Measurements from ENCODE around the gene NEK4. TPM values are rescaled to one million over a fixed set of nuclear protein-coding genes. Genes with fewer than 3 reads are reported as not detected.

The NEK4 gene
- total RNA-seq (2021; ENCODE audit: unreplicated experiment) (36.2 TPM), Bru-seq, nascent RNA (percentile 66 among the genes with signal in this experiment), BruChase-seq, experiment 1, labeled RNA remaining after a 6-hour chase (percentile 84 among the genes with signal in this experiment), BruChase-seq, experiment 2, labeled RNA remaining after a 2-hour chase (percentile 74 among the genes with signal in this experiment)
- polyA plus RNA-seq (2012): 14.6 and 16.4 TPM in 2 replicates
- long read RNA-seq, full-length matches to known transcripts: 22 of 48 reads
- long read RNA-seq, partial matches to known transcripts: 7 of 48 reads
- long read RNA-seq, other reads (novel, unspliced or antisense): 19 of 48 reads

DNA sequence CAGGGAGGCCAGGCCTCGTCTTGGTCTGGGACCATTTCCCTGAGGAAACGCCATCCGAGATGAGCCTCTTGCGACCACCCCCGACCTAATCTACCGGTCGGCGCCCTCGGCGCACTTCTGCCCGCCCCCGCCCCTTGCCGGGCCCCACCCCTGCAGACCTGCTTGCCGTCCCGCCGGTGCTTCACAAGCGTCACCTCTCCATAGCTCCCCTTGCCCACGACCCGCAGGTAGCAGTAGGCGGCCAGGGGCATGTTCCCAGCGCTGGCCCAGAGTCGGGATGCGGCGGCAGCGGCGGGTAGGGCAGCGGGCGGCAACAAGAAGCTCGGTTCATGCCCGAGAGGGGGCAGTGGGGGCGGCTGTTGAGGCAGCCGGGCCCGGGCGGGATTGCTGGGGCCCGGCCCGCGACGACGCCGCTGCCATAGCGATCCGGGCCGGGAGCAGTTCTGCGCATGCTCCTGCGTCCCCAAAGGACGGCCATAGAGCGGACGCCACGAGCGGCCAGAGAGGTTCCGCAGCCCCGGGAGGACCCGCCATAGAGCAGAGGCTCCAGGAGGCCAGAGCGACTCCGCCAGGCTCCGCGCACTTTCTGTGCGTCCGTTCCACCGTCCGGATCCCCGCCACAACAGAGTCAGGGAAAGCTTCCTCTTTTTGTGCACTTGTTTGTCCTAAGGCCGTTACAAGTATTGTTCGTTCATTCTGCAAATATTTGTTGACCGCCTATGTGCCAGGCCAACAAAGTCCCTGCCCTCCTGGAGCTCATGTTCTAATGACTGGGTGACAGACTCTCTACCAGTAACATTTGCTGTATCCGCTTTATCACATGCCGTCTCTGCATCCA lies at the start of gene NEK4:
TSS of gene NEK4 (minus strand) at position 445 of the 838 bp plus-strand sequence. CDS start at position 251, 194 bp downstream.
- DNase-seq (ENCODE audit: low read depth, low spot score) (peak; percentile 74), ATAC-seq (peak; percentile 98)
- peak within 1 kb of the TSS; percentile 81 for H3K4me2 ChIP-seq (ENCODE audit: low read length)
- H3K27me3 ChIP-seq (ENCODE audit: insufficient read depth, low read length): no peaks in the 10 kb centered on the region
- CTCF ChIA-PET: no interaction called here
- H3K4me1 ChIP-seq (ENCODE audit: control insufficient read depth in 1 of 2, insufficient read depth in 2 of 2, low read length in 2 of 2): peaks cover 4 to 19% of the 10 kb centered on the region in 2 experiments; a peak in 3 of 4 replicates
- H3K4me3 ChIP-seq (replicated peaks in 1 of 2; ENCODE audit: low read depth in 1 of 2, low read length in 2 of 2): peak within 1 kb of the TSS; percentile 69 to 78
- peaks cover 4 to 17% of the 10 kb centered on the region in 2 experiments; a peak in 2 of 4 replicates for H3K36me3 ChIP-seq (ENCODE audit: control insufficient read depth in 1 of 2, insufficient read depth in 2 of 2, low read length in 2 of 2)
- BruUV-seq (replicated peaks): no TSS peak
- H3K79me2 ChIP-seq (ENCODE audit: insufficient read depth, low read length): peaks cover 21% of the 10 kb centered on the region
- H3K9ac ChIP-seq (ENCODE audit: low read length): peak within 1 kb of the TSS; percentile 77
- intact Hi-C loops (cut with micrococcal nuclease): no loop called here
- POLR2A ChIA-PET: no interaction called here
- RAD21 ChIA-PET (ENCODE audit: low non-redundant PET in 1 of 2, low total read pairs in 2 of 2, uncharacterized antibody in 2 of 2, unreplicated experiment in 2 of 2): no interaction called here
- no peaks in the 10 kb centered on the region for H4K20me1 ChIP-seq (ENCODE audit: insufficient read depth)
- no peaks in the 10 kb centered on the region for H3K9me2 ChIP-seq (ENCODE audit: insufficient read depth)
- peak within 1 kb of the TSS; percentile 94 for H2AFZ ChIP-seq (ENCODE audit: low read depth, low read length, poor library complexity, severe bottlenecking)
- H3K27ac ChIP-seq (ENCODE audit: low read depth, low read length): peak within 1 kb of the TSS; percentile 37
- H3K9me3 ChIP-seq (ENCODE audit: control insufficient read depth in 1 of 2, insufficient read depth in 1 of 2, low read depth in 1 of 2, low read length in 2 of 2): no peaks in the 10 kb centered on the region
- TF ChIP-seq ZFX (IDR thresholded peaks at IDR 0.05): peak; percentile 88
- peak; percentile 90 for TF ChIP-seq SIN3A (IDR thresholded peaks at IDR 0.05; ENCODE audit: low read depth)
- TF ChIP-seq JUND (IDR thresholded peaks at IDR 0.05): no peak
- no peak; the same call in 1 of the 2 replicates for TF ChIP-seq ELF1 (IDR thresholded peaks at IDR 0.05; ENCODE audit: borderline replicate concordance, low read depth)
- no peak for TF ChIP-seq EZH2 (IDR thresholded peaks at IDR 0.05)
- TF ChIP-seq EGR1 (IDR thresholded peaks at IDR 0.05; ENCODE audit: low read depth): no peak; the same call in 1 of the 2 replicates
- TF ChIP-seq EZH2phosphoT487 (IDR thresholded peaks at IDR 0.05; ENCODE audit: borderline replicate concordance): no peak
- TF ChIP-seq, protein P1, sequence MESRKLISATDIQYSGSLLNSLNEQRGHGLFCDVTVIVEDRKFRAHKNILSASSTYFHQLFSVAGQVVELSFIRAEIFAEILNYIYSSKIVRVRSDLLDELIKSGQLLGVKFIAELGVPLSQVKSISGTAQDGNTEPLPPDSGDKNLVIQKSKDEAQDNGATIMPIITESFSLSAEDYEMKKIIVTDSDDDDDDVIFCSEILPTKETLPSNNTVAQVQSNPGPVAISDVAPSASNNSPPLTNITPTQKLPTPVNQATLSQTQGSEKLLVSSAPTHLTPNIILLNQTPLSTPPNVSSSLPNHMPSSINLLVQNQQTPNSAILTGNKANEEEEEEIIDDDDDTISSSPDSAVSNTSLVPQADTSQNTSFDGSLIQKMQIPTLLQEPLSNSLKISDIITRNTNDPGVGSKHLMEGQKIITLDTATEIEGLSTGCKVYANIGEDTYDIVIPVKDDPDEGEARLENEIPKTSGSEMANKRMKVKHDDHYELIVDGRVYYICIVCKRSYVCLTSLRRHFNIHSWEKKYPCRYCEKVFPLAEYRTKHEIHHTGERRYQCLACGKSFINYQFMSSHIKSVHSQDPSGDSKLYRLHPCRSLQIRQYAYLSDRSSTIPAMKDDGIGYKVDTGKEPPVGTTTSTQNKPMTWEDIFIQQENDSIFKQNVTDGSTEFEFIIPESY (IDR thresholded peaks at IDR 0.05; ENCODE audit: extremely low read depth, insufficient replicate concordance, low read length): no peak
- peak; percentile 14 for TF ChIP-seq YY1 (IDR thresholded peaks at IDR 0.05; ENCODE audit: extremely low read depth, insufficient replicate concordance, low read depth, low read length)
- peak; percentile 71 for TF ChIP-seq CBX3 (IDR thresholded peaks at IDR 0.05; ENCODE audit: low read depth)
- TF ChIP-seq, protein P2, sequence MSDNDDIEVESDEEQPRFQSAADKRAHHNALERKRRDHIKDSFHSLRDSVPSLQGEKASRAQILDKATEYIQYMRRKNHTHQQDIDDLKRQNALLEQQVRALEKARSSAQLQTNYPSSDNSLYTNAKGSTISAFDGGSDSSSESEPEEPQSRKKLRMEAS (IDR thresholded peaks at IDR 0.05): peak; percentile 75
- TF ChIP-seq SP1 (IDR thresholded peaks at IDR 0.05; ENCODE audit: low read depth): peak; percentile 49; the same call in 1 of the 2 replicates
- TF ChIP-seq RAD21 (IDR thresholded peaks at IDR 0.05; ENCODE audit: low read depth): no peak
- TF ChIP-seq, protein P3, sequence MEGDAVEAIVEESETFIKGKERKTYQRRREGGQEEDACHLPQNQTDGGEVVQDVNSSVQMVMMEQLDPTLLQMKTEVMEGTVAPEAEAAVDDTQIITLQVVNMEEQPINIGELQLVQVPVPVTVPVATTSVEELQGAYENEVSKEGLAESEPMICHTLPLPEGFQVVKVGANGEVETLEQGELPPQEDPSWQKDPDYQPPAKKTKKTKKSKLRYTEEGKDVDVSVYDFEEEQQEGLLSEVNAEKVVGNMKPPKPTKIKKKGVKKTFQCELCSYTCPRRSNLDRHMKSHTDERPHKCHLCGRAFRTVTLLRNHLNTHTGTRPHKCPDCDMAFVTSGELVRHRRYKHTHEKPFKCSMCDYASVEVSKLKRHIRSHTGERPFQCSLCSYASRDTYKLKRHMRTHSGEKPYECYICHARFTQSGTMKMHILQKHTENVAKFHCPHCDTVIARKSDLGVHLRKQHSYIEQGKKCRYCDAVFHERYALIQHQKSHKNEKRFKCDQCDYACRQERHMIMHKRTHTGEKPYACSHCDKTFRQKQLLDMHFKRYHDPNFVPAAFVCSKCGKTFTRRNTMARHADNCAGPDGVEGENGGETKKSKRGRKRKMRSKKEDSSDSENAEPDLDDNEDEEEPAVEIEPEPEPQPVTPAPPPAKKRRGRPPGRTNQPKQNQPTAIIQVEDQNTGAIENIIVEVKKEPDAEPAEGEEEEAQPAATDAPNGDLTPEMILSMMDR (IDR thresholded peaks at IDR 0.05 in 2 of 3, conservative IDR thresholded peaks at IDR 0.05 in 1 of 3; ENCODE audit: borderline replicate concordance in 1 of 3, insufficient read depth in 1 of 3, low read depth in 2 of 3, low read length in 2 of 3): no peak
- TF ChIP-seq TCF7L2 (IDR thresholded peaks at IDR 0.05; ENCODE audit: borderline replicate concordance, extremely low read depth, insufficient read depth, insufficient read length): no peak
- TF ChIP-seq POLR2A (IDR thresholded peaks at IDR 0.05; ENCODE audit: borderline replicate concordance, extremely low read depth, insufficient read depth, insufficient read length): peak; percentile 98
- TF ChIP-seq, protein P4, sequence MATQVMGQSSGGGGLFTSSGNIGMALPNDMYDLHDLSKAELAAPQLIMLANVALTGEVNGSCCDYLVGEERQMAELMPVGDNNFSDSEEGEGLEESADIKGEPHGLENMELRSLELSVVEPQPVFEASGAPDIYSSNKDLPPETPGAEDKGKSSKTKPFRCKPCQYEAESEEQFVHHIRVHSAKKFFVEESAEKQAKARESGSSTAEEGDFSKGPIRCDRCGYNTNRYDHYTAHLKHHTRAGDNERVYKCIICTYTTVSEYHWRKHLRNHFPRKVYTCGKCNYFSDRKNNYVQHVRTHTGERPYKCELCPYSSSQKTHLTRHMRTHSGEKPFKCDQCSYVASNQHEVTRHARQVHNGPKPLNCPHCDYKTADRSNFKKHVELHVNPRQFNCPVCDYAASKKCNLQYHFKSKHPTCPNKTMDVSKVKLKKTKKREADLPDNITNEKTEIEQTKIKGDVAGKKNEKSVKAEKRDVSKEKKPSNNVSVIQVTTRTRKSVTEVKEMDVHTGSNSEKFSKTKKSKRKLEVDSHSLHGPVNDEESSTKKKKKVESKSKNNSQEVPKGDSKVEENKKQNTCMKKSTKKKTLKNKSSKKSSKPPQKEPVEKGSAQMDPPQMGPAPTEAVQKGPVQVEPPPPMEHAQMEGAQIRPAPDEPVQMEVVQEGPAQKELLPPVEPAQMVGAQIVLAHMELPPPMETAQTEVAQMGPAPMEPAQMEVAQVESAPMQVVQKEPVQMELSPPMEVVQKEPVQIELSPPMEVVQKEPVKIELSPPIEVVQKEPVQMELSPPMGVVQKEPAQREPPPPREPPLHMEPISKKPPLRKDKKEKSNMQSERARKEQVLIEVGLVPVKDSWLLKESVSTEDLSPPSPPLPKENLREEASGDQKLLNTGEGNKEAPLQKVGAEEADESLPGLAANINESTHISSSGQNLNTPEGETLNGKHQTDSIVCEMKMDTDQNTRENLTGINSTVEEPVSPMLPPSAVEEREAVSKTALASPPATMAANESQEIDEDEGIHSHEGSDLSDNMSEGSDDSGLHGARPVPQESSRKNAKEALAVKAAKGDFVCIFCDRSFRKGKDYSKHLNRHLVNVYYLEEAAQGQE (IDR thresholded peaks at IDR 0.05; ENCODE audit: low read depth): no peak
